Measurements from ENCODE around the gene CADM2. TPM values are rescaled to one million over a fixed set of nuclear protein-coding genes. Genes with fewer than 3 reads are reported as not detected.

Gene CADM2
- total RNA-seq, 1 experiment from 2014 or later, result 10.9 TPM

DNA sequence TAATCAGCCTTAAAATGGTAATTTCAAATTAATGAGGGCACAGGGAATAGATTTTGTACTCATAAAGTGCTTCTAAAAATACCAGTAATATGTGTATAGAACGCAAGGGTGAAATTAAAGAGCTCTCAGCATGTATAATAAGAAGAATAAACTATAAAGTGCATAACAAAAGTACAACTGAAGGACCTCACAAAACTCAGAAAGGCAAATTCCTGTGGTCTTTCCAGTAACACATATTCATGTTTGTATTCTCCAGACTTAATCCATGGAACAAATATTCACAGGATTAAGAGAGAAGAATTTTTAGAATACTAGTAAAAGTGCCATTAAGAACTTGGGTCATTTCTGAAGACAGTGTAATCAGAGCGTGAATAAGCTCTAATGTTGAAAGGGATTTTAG is 646.3 kb downstream of the CADM2 start:
- TF ChIP-seq, protein P1, sequence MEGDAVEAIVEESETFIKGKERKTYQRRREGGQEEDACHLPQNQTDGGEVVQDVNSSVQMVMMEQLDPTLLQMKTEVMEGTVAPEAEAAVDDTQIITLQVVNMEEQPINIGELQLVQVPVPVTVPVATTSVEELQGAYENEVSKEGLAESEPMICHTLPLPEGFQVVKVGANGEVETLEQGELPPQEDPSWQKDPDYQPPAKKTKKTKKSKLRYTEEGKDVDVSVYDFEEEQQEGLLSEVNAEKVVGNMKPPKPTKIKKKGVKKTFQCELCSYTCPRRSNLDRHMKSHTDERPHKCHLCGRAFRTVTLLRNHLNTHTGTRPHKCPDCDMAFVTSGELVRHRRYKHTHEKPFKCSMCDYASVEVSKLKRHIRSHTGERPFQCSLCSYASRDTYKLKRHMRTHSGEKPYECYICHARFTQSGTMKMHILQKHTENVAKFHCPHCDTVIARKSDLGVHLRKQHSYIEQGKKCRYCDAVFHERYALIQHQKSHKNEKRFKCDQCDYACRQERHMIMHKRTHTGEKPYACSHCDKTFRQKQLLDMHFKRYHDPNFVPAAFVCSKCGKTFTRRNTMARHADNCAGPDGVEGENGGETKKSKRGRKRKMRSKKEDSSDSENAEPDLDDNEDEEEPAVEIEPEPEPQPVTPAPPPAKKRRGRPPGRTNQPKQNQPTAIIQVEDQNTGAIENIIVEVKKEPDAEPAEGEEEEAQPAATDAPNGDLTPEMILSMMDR (conservative IDR thresholded peaks at IDR 0.05), result no peak
- H3K4ac ChIP-seq (ENCODE audit: low read depth, low read length), result no peak overlapping the region
- H3K56ac ChIP-seq (ENCODE audit: insufficient read length, low read depth, low read length), result no peak overlapping the region
- Mint-ChIP-seq H3K4me1 (peaks cover 0 to 8% of the 10 kb centered on the region in 2 experiments; a peak in 2 of 4 replicates), H3K9me3 (no peaks in the 10 kb centered on the region), H3K36me3 (ENCODE audit: insufficient read depth in 1 of 3, low read depth in 3 of 3) (no peaks in the 10 kb centered on the region), H3K27ac (no peak overlapping the region), H3K27me3 (ENCODE audit: low read depth) (peaks cover 19% of the 10 kb centered on the region), H3K4me3 (no peak overlapping the region)
- H4K5ac ChIP-seq (ENCODE audit: insufficient read length, low read depth, low read length), result no peak overlapping the region
- H3K4me2 ChIP-seq (ENCODE audit: insufficient read depth, insufficient read length, low read length), result no peak overlapping the region
- no peak overlapping the region for H3K9ac ChIP-seq (ENCODE audit: extremely low read depth, insufficient read length, low read length)
- no peaks in the 10 kb centered on the region for H3K9me3 ChIP-seq (ENCODE audit: control insufficient read depth, low read depth, low read length)
- H2BK20ac ChIP-seq (ENCODE audit: low read depth, low read length, poor library complexity, severe bottlenecking), result no peak overlapping the region
- H3K79me1 ChIP-seq (ENCODE audit: insufficient read depth, low read depth, low read length, poor library complexity, severe bottlenecking), result no peaks in the 10 kb centered on the region
- no CpG with 5 or more reads among the region's 2 CpGs for WGBS (ENCODE audit: extremely low coverage, insufficient read length, low lambda C conversion rate)
- H2BK12ac ChIP-seq (ENCODE audit: insufficient read length, low read depth, low read length), result no peak overlapping the region
- no peak overlapping the region for H2BK15ac ChIP-seq (ENCODE audit: low read depth, low read length)
- H4K20me1 ChIP-seq (ENCODE audit: control insufficient read depth, insufficient read depth, insufficient read length), result no peaks in the 10 kb centered on the region
- H3K4me1 ChIP-seq (ENCODE audit: insufficient read depth, low read length), result no peaks in the 10 kb centered on the region
- H2AFZ ChIP-seq (ENCODE audit: low read length), result no peak overlapping the region
- no peak overlapping the region for H4K91ac ChIP-seq (ENCODE audit: insufficient read length, low read depth, low read length)
- H3K23me2 ChIP-seq (ENCODE audit: insufficient read length, low read depth, low read length, poor library complexity, severe bottlenecking), result no peaks in the 10 kb centered on the region
- no peaks in the 10 kb centered on the region for H3K79me2 ChIP-seq (ENCODE audit: insufficient read depth, low read length)
- no peak overlapping the region for H2AK5ac ChIP-seq (ENCODE audit: insufficient read length, low read length)
- H2BK5ac ChIP-seq (ENCODE audit: insufficient read length, low read length), result no peak overlapping the region
- H3T11ph ChIP-seq (ENCODE audit: low read length), result no peak overlapping the region
- H2BK120ac ChIP-seq (ENCODE audit: low read depth, low read length, poor library complexity, severe bottlenecking), result no peak overlapping the region
- no peak overlapping the region for H4K8ac ChIP-seq (replicated peaks; ENCODE audit: insufficient read length, low read depth, low read length)
- H3K23ac ChIP-seq (ENCODE audit: insufficient read length, low read depth, low read length), result no peak overlapping the region
- no peak for DNase-seq
- H3K27me3 ChIP-seq (ENCODE audit: insufficient read depth, low read length), result no peaks in the 10 kb centered on the region
- no peak overlapping the region for H3K27ac ChIP-seq (ENCODE audit: insufficient read length, low read depth, low read length)
- no peak overlapping the region for H3K14ac ChIP-seq (ENCODE audit: insufficient read depth, low read length)
- no peak overlapping the region for H3K18ac ChIP-seq (ENCODE audit: insufficient read length, low read depth, low read length)

Data from H9 (cell line).